Activated gamma-delta T cell (primary cell): ENCODE measurements around the gene PFN4.
"Not testable (repeated sequence)": the region's sequence is repeated elsewhere in the genome, so short reads cannot be mapped to it uniquely, and the experiment has no call there.

Experiments used
- DNase-seq: peaks from one replicate; lab custom pipeline; 2025; lab: John Stamatoyannopoulos, UW

The PFN4 gene

GRCh38 chr2:24111407-24111901 is 11.7 kb downstream of the PFN4 start:
- no peak for DNase-seq

GRCh38 chr2:24110660-24111303 is 12.4 kb downstream of the PFN4 start:
- DNase-seq, result no peak

- DNase-seq, result not testable (repeated sequence)
These were observed 13.7 kb downstream of the PFN4 start for GRCh38 chr2:24109431-24109830.

- no peak for DNase-seq
These were observed 15.8 kb downstream of the PFN4 start for GRCh38 chr2:24107336-24107735.

- no peak for DNase-seq
These were observed 16.3 kb downstream of the PFN4 start for GRCh38 chr2:24106786-24107185.

GRCh38 chr2:24105816-24106215 is 17.3 kb downstream of the PFN4 start:
- no peak for DNase-seq

GRCh38 chr2:24104906-24105305 is 18.2 kb downstream of the PFN4 start:
- DNase-seq, result no peak

GRCh38 chr2:24104110-24104650 is 19.0 kb downstream of the PFN4 start:
- DNase-seq, result no peak

GRCh38 chr2:24102677-24103076 is 20.5 kb downstream of the PFN4 start:
- DNase-seq, result no peak

- DNase-seq, result no peak
These were observed 21.1 kb downstream of the PFN4 start for GRCh38 chr2:24101992-24102391.

- DNase-seq, result not testable (repeated sequence)
These were observed 22.4 kb downstream of the PFN4 start for GRCh38 chr2:24100732-24101131.

- not testable (repeated sequence) for DNase-seq
These were observed 27.9 kb downstream of the PFN4 start for GRCh38 chr2:24095171-24095677.

GRCh38 chr2:24093270-24093669 is 29.9 kb downstream of the PFN4 start:
- DNase-seq, result not testable (repeated sequence)

- DNase-seq, result no peak
These were observed 34.2 kb downstream of the PFN4 start for GRCh38 chr2:24088821-24089359.

GRCh38 chr2:24087032-24087431 is 36.1 kb downstream of the PFN4 start:
- DNase-seq, result no peak

- no peak for DNase-seq
These were observed 36.9 kb downstream of the PFN4 start for GRCh38 chr2:24086241-24086640.

- no peak for DNase-seq
These were observed 38.0 kb downstream of the PFN4 start for GRCh38 chr2:24085200-24085489.

- peak; percentile 67 for DNase-seq
These were observed 38.5 kb downstream of the PFN4 start, which contains the start of gene TP53I3 for GRCh38 chr2:24084386-24085199. Gene TP53I3 (minus strand): TSS chr2:24084834. CDS start chr2:24084326, 508 bp downstream.

GRCh38 chr2:24083567-24084385 is 39.4 kb downstream of the PFN4 start:
- peak; percentile 40 for DNase-seq

GRCh38 chr2:24082787-24083566 is 40.2 kb downstream of the PFN4 start:
- DNase-seq, result no peak

GRCh38 chr2:24080701-24081100 is 42.4 kb downstream of the PFN4 start:
- no peak for DNase-seq
